Measurements from ENCODE around the gene HACD3.

- TF ChIP-seq POU6F1 (CRISPR knock-in tag; IDR thresholded peaks at IDR 0.05; ENCODE audit: borderline replicate concordance, low read depth) = no peak
- TF ChIP-seq ZFP3 (CRISPR knock-in tag; IDR thresholded peaks at IDR 0.05) = no peak
- no peak for TF ChIP-seq PPARA (CRISPR knock-in tag; IDR thresholded peaks at IDR 0.05; ENCODE audit: borderline replicate concordance)
- TF ChIP-seq CREB5 (CRISPR knock-in tag; IDR thresholded peaks at IDR 0.05; ENCODE audit: low read depth) = no peak
- no peak for TF ChIP-seq ZNF565 (CRISPR knock-in tag; conservative IDR thresholded peaks at IDR 0.05; ENCODE audit: low read depth)
- TF ChIP-seq GLIS3 (CRISPR knock-in tag; IDR thresholded peaks at IDR 0.05) = no peak
- TF ChIP-seq TCF4 (CRISPR knock-in tag; IDR thresholded peaks at IDR 0.05; ENCODE audit: borderline replicate concordance) = no peak
- no peak for TF ChIP-seq ZFP30 (CRISPR knock-in tag; IDR thresholded peaks at IDR 0.05)
- no peak for TF ChIP-seq OSR1 (CRISPR knock-in tag; IDR thresholded peaks at IDR 0.05)
- TF ChIP-seq PATZ1 (CRISPR knock-in tag; IDR thresholded peaks at IDR 0.05; ENCODE audit: borderline replicate concordance) = no peak
- TF ChIP-seq CSDC2 (CRISPR knock-in tag; IDR thresholded peaks at IDR 0.05) = no peak
- TF ChIP-seq ZNF70 (CRISPR knock-in tag; IDR thresholded peaks at IDR 0.05) = no peak
- no peak for TF ChIP-seq ZC3H10 (CRISPR knock-in tag; IDR thresholded peaks at IDR 0.05)
- no peak for TF ChIP-seq ISL1 (CRISPR knock-in tag; IDR thresholded peaks at IDR 0.05)
Observed at GRCh38 chr15:65598468-65598867, 68.2 kb downstream of the HACD3 start.
